T-cell (primary cell): ENCODE data around the gene GPHA2. TPM values are rescaled to one million over a fixed set of nuclear protein-coding genes. Genes with fewer than 3 reads are reported as not detected.

Experiments used
- ATAC-seq, 4 experiments: fragments of 200-7000 bp in 3 of 4; fragments of 150-1000 bp in 1 of 4; cut with Tn5 transposase; replicated peaks in 1 of 4; 1 replicate in 3 of 4; 2 replicates in 1 of 4; pipeline ENCODE4 v1.10.0; 2021; ENCODE audit warnings: moderate library complexity in 3 of 4, mild to moderate bottlenecking in 2 of 4, moderate number of reproducible peaks in 1 of 4
- CTCF ChIA-PET, 2 donors: fragments of 300-600 bp; sonication (Branson Sonifier 250); formaldehyde crosslinking; loops; one replicate each; lab custom pipeline; 2022; ENCODE audit warnings: antibody characterized with exemption in 2 of 2; lab: Charles Lee
- POLR2A ChIA-PET, 2 donors: fragments of 300-600 bp; sonication (Branson Sonifier 250); formaldehyde crosslinking; loops; one replicate each; lab custom pipeline; 2022; ENCODE audit warnings: antibody characterized with exemption in 2 of 2; lab: Charles Lee
- DNase-seq, 35 experiments: peaks; one replicate each; pipeline versions ENCODE4 v3.0.0 to v3.0.0-alpha.2; 2013 to 2023
- H3K27ac ChIP-seq: one replicate; pipeline ENCODE4 v1.5.1; 2013; ENCODE audit warnings: low read length
- H3K27me3 ChIP-seq, 2 experiments: replicated peaks in 1 of 2; 1 replicate in 1 of 2; 2 replicates in 1 of 2; pipeline versions ENCODE4 v1.6.1 to v1.7.0; 2013; ENCODE audit warnings: low read length in 1 of 2, mixed read lengths in 1 of 2; ENCODE audit not compliant: control insufficient read depth in 2 of 2, insufficient read depth in 2 of 2; ENCODE audit errors: extremely low read depth in 1 of 2
- H3K36me3 ChIP-seq, 2 donors: 1 replicate in 1 of 2; 2 replicates in 1 of 2; pipeline versions ENCODE4 v1.6.1 to v1.7.0; 2013; ENCODE audit warnings: low read length in 1 of 2; ENCODE audit not compliant: control insufficient read depth in 2 of 2, insufficient read depth in 1 of 2; ENCODE audit errors: extremely low read depth in 1 of 2
- H3K4me1 ChIP-seq, 2 experiments: 1 replicate in 1 of 2; 2 replicates in 1 of 2; pipeline versions ENCODE4 v1.6.1 to v1.7.0; 2013; ENCODE audit warnings: low read length in 2 of 2, mixed read lengths in 1 of 2; ENCODE audit not compliant: insufficient read depth in 2 of 2, control insufficient read depth in 1 of 2; ENCODE audit errors: extremely low read depth in 1 of 2
- H3K4me3 ChIP-seq, 2 donors: 1 replicate in 1 of 2; 2 replicates in 1 of 2; pipeline versions ENCODE4 v1.5.1 to v1.7.0; 2013; ENCODE audit warnings: mild to moderate bottlenecking in 2 of 2, low read length in 1 of 2, moderate library complexity in 1 of 2; ENCODE audit not compliant: control insufficient read depth in 1 of 2; ENCODE audit errors: extremely low read depth in 1 of 2
- H3K9me3 ChIP-seq: 2 replicates; pipeline ENCODE4 v1.7.0; 2013
- H3K27ac Mint-ChIP-seq, 2 donors: one replicate each; pipeline ENCODE4 v1.8.0; 2020 to 2021; ENCODE audit warnings: mild to moderate bottlenecking in 2 of 2, mixed read lengths in 2 of 2
- H3K27me3 Mint-ChIP-seq, 2 donors: one replicate each; pipeline ENCODE4 v1.8.0; 2021 to 2022; ENCODE audit warnings: mixed read lengths in 2 of 2
- H3K36me3 Mint-ChIP-seq: one replicate; pipeline ENCODE4 v1.8.0; 2021; ENCODE audit warnings: mixed read lengths
- H3K4me1 Mint-ChIP-seq, 3 donors: one replicate each; pipeline ENCODE4 v1.8.0; 2020 to 2022; ENCODE audit warnings: mixed read lengths in 3 of 3, mild to moderate bottlenecking in 1 of 3
- H3K4me3 Mint-ChIP-seq, 3 donors: one replicate each; pipeline ENCODE4 v1.8.0; 2020 to 2022; ENCODE audit warnings: mild to moderate bottlenecking in 3 of 3, mixed read lengths in 3 of 3, moderate library complexity in 3 of 3
- H3K9me3 Mint-ChIP-seq, 3 donors: one replicate each; pipeline ENCODE4 v1.8.0; 2020 to 2022; ENCODE audit warnings: mixed read lengths in 3 of 3
- WGBS: methylation state at CpG from one replicate; pipeline ENCODE4 v1.1.5; 2013; ENCODE audit warnings: missing lambda C conversion rate; ENCODE audit not compliant: insufficient coverage; 5-methylcytosine and 5-hydroxymethylcytosine counted together
- total RNA-seq, 35 experiments: library from RNA in 6 of 35; stranded (reverse) in 6 of 35; fragments of 120-200 nt in 1 of 35; gene quantifications; one replicate each; pipeline versions ENCODE4 v1.2.1 to v1.2.4 and lab custom pipeline; 2013 to 2026

Gene GPHA2
- total RNA-seq, 5 donors from 2014 or later (not counting 1 experiment from before 2014, with no cell fraction given), result 0.90 TPM; not detected in 4

DNA sequence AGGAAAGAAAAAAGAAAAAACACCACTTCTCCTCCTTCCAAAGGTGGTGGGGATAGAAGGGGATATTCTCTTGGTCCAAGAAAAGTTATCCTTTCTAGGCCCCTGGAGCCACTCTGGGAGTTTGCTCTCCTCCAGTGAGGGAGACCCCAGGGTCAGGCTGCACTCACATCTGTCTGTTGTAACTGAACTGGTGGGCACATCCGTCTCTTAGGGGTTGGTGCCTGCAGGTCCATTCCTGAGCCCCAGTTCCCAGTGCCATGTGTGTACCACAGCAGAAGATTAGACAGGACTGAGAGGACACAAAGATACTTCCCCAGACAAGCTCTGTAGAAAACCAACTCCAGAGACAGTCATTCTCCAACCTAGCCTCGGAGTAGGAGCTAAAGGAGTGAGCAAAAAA, 15.6 kb downstream of the GPHA2 start:
- DNase-seq, result no peak
- no CpG with 5 or more reads among the region's 2 CpGs for WGBS
- no peaks in the 10 kb centered on the region for H3K27me3 ChIP-seq
- no peak overlapping the region for H3K27ac Mint-ChIP-seq
- peaks cover 37 to 43% (median 40%) of the 10 kb centered on the region in 3 donors for H3K4me1 Mint-ChIP-seq
- H3K36me3 Mint-ChIP-seq, result no peaks in the 10 kb centered on the region
- no peaks in the 10 kb centered on the region for H3K27me3 Mint-ChIP-seq
- no peak overlapping the region for H3K4me3 Mint-ChIP-seq
- ChIA-PET POLR2A (no interaction called here), CTCF (no interaction called here)
- no peaks in the 10 kb centered on the region for H3K9me3 Mint-ChIP-seq
- no peaks in the 10 kb centered on the region for H3K9me3 ChIP-seq
- H3K36me3 ChIP-seq, result no peaks in the 10 kb centered on the region
- H3K4me1 ChIP-seq, result peaks cover 5 to 42% of the 10 kb centered on the region in 2 experiments
- no peak overlapping the region for H3K27ac ChIP-seq
- no peak overlapping the region for H3K4me3 ChIP-seq
- ATAC-seq, result no peak

- ATAC-seq (no peak), DNase-seq (no peak)
- 100% methylated on average over 1 of the region's 8 CpGs for WGBS
- no peak overlapping the region for H3K27ac ChIP-seq
- H3K27ac Mint-ChIP-seq, result no peak overlapping the region
- peaks cover 5 to 42% of the 10 kb centered on the region in 2 experiments for H3K4me1 ChIP-seq
- H3K9me3 ChIP-seq, result no peaks in the 10 kb centered on the region
- no peak overlapping the region for H3K4me3 Mint-ChIP-seq
- no peaks in the 10 kb centered on the region for H3K9me3 Mint-ChIP-seq
- H3K4me1 Mint-ChIP-seq, result peaks cover 34 to 42% (median 39%) of the 10 kb centered on the region in 3 donors
- H3K36me3 ChIP-seq, result no peaks in the 10 kb centered on the region
- no peaks in the 10 kb centered on the region for H3K27me3 ChIP-seq
- no peak overlapping the region for H3K4me3 ChIP-seq
- H3K27me3 Mint-ChIP-seq, result no peaks in the 10 kb centered on the region
- ChIA-PET CTCF (interaction anchor here (0.6 to 1.0 kb wide), 2 partner anchors 35 to 87 kb away, joined by 3 read pairs; no protein-coding TSS in a partner anchor), POLR2A (interaction anchor here in 1 of 2 donors (0.6 kb wide), 1 partner anchor 10 kb away, joined by 4 read pairs; no protein-coding TSS in a partner anchor)
- no peaks in the 10 kb centered on the region for H3K36me3 Mint-ChIP-seq
Measured at GRCh38 chr11:64919627-64920026, 16.1 kb downstream of the GPHA2 start.

DNA sequence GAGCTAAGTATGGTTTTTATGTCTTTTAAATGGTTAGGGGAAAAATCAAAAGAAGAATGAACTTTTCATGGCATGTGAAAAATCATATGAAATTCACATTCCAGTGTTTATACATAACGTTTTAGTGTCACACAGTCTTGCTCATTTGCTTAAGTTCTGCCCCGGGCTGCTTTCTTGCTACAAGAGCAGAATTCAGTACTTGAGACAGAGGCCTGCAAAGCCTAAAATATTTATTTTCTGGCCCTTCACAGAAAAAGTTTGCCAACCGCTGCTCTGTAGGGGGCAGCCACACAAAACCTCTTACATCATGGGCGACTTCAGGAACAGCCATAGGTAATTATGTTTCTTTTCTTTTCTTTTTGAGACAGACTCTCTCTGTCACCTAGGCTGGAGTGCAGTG, 17.7 kb downstream of the GPHA2 start:
- DNase-seq (no peak), ATAC-seq (no peak)
- no peak overlapping the region for H3K4me3 ChIP-seq
- H3K9me3 ChIP-seq, result no peaks in the 10 kb centered on the region
- POLR2A ChIA-PET, result interaction anchor here in 1 of 2 donors (0.6 to 1.0 kb wide), 2 partner anchors 54 to 581 kb away, joined by 3 read pairs; partner anchors contain the start of gene MAJIN
- H3K4me1 ChIP-seq, result peaks cover 5 to 30% of the 10 kb centered on the region in 2 experiments
- Mint-ChIP-seq H3K9me3 (no peaks in the 10 kb centered on the region), H3K27me3 (no peaks in the 10 kb centered on the region), H3K4me1 (peaks cover 24 to 34% (median 33%) of the 10 kb centered on the region in 3 donors), H3K4me3 (peak overlapping the region; percentile 82 to 90 (median 84)), H3K27ac (peak overlapping the region; percentile 95 to 97), H3K36me3 (peaks cover 5% of the 10 kb centered on the region)
- H3K27ac ChIP-seq, result peak overlapping the region; percentile 55
- no peaks in the 10 kb centered on the region for H3K27me3 ChIP-seq
- WGBS, result 50% methylated on average over 1 of the region's 4 CpGs
- H3K36me3 ChIP-seq, result peaks cover 5 to 15% of the 10 kb centered on the region in 2 donors
- CTCF ChIA-PET, result no interaction called here

- Histone ChIP-seq H3K4me1 (peaks cover 5 to 30% of the 10 kb centered on the region in 2 experiments), H3K9me3 (no peaks in the 10 kb centered on the region), H3K27me3 (no peaks in the 10 kb centered on the region), H3K27ac (peak overlapping the region; percentile 55), H3K4me3 (peak overlapping the region; percentile 34 to 93), H3K36me3 (peaks cover 7 to 19% of the 10 kb centered on the region in 2 donors)
- no peak for ATAC-seq
- ChIA-PET POLR2A (interaction anchor here in 1 of 2 donors (0.6 to 1.0 kb wide), 2 partner anchors 54 to 582 kb away, joined by 3 read pairs; partner anchors contain the start of gene MAJIN), CTCF (no interaction called here)
- H3K36me3 Mint-ChIP-seq, result peaks cover 5% of the 10 kb centered on the region
- H3K4me3 Mint-ChIP-seq, result peak overlapping the region; percentile 82 to 90 (median 84)
- DNase-seq, result no peak
- H3K4me1 Mint-ChIP-seq, result peaks cover 24 to 33% (median 33%) of the 10 kb centered on the region in 3 donors
- H3K27me3 Mint-ChIP-seq, result no peaks in the 10 kb centered on the region
- H3K27ac Mint-ChIP-seq, result peak overlapping the region; percentile 95 to 97
- H3K9me3 Mint-ChIP-seq, result no peaks in the 10 kb centered on the region
- WGBS, result no CpG with 5 or more reads among the region's 6 CpGs
Measured at GRCh38 chr11:64917663-64917995, 18.1 kb downstream of the GPHA2 start.

- Mint-ChIP-seq H3K4me1 (peaks cover 24 to 33% (median 33%) of the 10 kb centered on the region in 3 donors), H3K4me3 (peak within 1 kb of the TSS; percentile 82 to 90 (median 84)), H3K9me3 (no peaks in the 10 kb centered on the region), H3K27ac (peak within 1 kb of the TSS; percentile 95 to 97), H3K27me3 (no peaks in the 10 kb centered on the region), H3K36me3 (peaks cover 5% of the 10 kb centered on the region)
- Histone ChIP-seq H3K27me3 (no peaks in the 10 kb centered on the region), H3K27ac (peak within 1 kb of the TSS; percentile 71), H3K9me3 (no peaks in the 10 kb centered on the region), H3K4me1 (peaks cover 5 to 30% of the 10 kb centered on the region in 2 experiments), H3K4me3 (peak within 1 kb of the TSS; percentile 93 to 94), H3K36me3 (peaks cover 12 to 22% of the 10 kb centered on the region in 2 donors)
- peak; percentile 96 to 99 (median 99) for DNase-seq
- ATAC-seq, result peak; percentile 95 to 97 (median 96)
- POLR2A ChIA-PET, result interaction anchor here in 1 of 2 donors (0.6 to 1.0 kb wide), 2 partner anchors 55 to 582 kb away, joined by 3 read pairs; partner anchors contain the start of gene MAJIN
- CTCF ChIA-PET, result no interaction called here
- WGBS, result 0% methylated on average over 35 of the region's 57 CpGs
Measured at GRCh38 chr11:64916775-64917662, 18.7 kb downstream of the GPHA2 start, which contains the start of gene ATG2A. Gene ATG2A, minus strand, starts transcription at chr11:64917209. Its CDS starts 74 bp downstream, at chr11:64917135.
